GM10847 (cell line): ENCODE results near the gene MLLT6.
A peak's percentile ranks its signal among the peaks of the same experiment; 100 is the strongest.

Experiments used
- POLR2A ChIP-seq: IDR thresholded peaks from 2 replicates; pipeline ENCODE4 v1.6.1; 2011; ENCODE audit not compliant: insufficient read length; ENCODE audit errors: extremely low read depth

The MLLT6 gene

GRCh38 chr17:38747463-38748148 lies 42.5 kb downstream of the MLLT6 start:
- TF ChIP-seq POLR2A, result no peak

- TF ChIP-seq POLR2A, result no peak
These were observed 43.2 kb downstream of the MLLT6 start, which contains the start of gene PCGF2 for GRCh38 chr17:38748149-38748891. TSS of gene PCGF2 (minus strand) at chr17:38748336. CDS start at chr17:38740402, 7,934 bp downstream.

GRCh38 chr17:38748892-38749222 lies 43.8 kb downstream of the MLLT6 start:
- no peak for TF ChIP-seq POLR2A

- TF ChIP-seq POLR2A, result peak; percentile 45
These were observed 44.4 kb downstream of the MLLT6 start for GRCh38 chr17:38749223-38750043.

GRCh38 chr17:38750044-38750311 lies 44.9 kb downstream of the MLLT6 start:
- no peak for TF ChIP-seq POLR2A

- TF ChIP-seq POLR2A, result no peak
These were observed 45.4 kb downstream of the MLLT6 start for GRCh38 chr17:38750312-38751121.

GRCh38 chr17:38751144-38751807 lies 46.2 kb downstream of the MLLT6 start:
- TF ChIP-seq POLR2A, result no peak

- no peak for TF ChIP-seq POLR2A
These were observed 46.8 kb downstream of the MLLT6 start for GRCh38 chr17:38751808-38752307.

GRCh38 chr17:38752308-38753070 lies 47.4 kb downstream of the MLLT6 start, which contains the start of gene PSMB3:
TSS of gene PSMB3 (plus strand) at chr17:38752741. CDS start at chr17:38752827, 86 bp downstream.
- TF ChIP-seq POLR2A, result peak; percentile 49

- TF ChIP-seq POLR2A, result no peak
These were observed 48.0 kb downstream of the MLLT6 start for GRCh38 chr17:38753071-38753506.

- no peak for TF ChIP-seq POLR2A
These were observed 56.5 kb downstream of the MLLT6 start for GRCh38 chr17:38761612-38762011.

GRCh38 chr17:38762231-38762630 lies 57.2 kb downstream of the MLLT6 start:
- no peak for TF ChIP-seq POLR2A

GRCh38 chr17:38766341-38766740 lies 61.3 kb downstream of the MLLT6 start:
- no peak for TF ChIP-seq POLR2A

- no peak for TF ChIP-seq POLR2A
These were observed 63.3 kb downstream of the MLLT6 start for GRCh38 chr17:38768417-38768816.
